Measurements from ENCODE around the gene RPL10A.

GRCh38 chr6:35419961-35420360 lies 48.2 kb upstream of the RPL10A start:
- TF ChIP-seq CSRNP3 (CRISPR knock-in tag; IDR thresholded peaks at IDR 0.05): no peak
- no peak for TF ChIP-seq TCF4 (CRISPR knock-in tag; IDR thresholded peaks at IDR 0.05; ENCODE audit: borderline replicate concordance)
- no peak for TF ChIP-seq PATZ1 (CRISPR knock-in tag; IDR thresholded peaks at IDR 0.05; ENCODE audit: borderline replicate concordance)
- TF ChIP-seq ZFP3 (CRISPR knock-in tag; IDR thresholded peaks at IDR 0.05): no peak
- TF ChIP-seq TOX (CRISPR knock-in tag; IDR thresholded peaks at IDR 0.05; ENCODE audit: borderline replicate concordance): no peak
- no peak for TF ChIP-seq CREB5 (CRISPR knock-in tag; IDR thresholded peaks at IDR 0.05; ENCODE audit: low read depth)
- no peak for TF ChIP-seq PPARA (CRISPR knock-in tag; IDR thresholded peaks at IDR 0.05; ENCODE audit: borderline replicate concordance)
- no peak for TF ChIP-seq POU6F1 (CRISPR knock-in tag; IDR thresholded peaks at IDR 0.05; ENCODE audit: borderline replicate concordance, low read depth)
- TF ChIP-seq CSDC2 (CRISPR knock-in tag; IDR thresholded peaks at IDR 0.05): no peak

Data from SK-N-SH treated with all-trans-retinoic acid at 6 μM for 48 hours (cell line).